HUES6 (cell line): ENCODE measurements around the gene LINGO4.
A peak's percentile ranks its signal among the peaks of the same experiment; 100 is the strongest.

Experiments used
- H3K27ac ChIP-seq: 2 replicates; pipeline ENCODE4 v1.7.0; 2013; ENCODE audit warnings: low read depth, mild to moderate bottlenecking, low read length, inconsistent platforms
- H3K27me3 ChIP-seq: 2 replicates; pipeline ENCODE4 v1.6.1; 2013; ENCODE audit warnings: low read length; ENCODE audit not compliant: control insufficient read depth, insufficient read depth
- H3K36me3 ChIP-seq: 2 replicates; pipeline ENCODE4 v1.6.1; 2013; ENCODE audit warnings: low read length; ENCODE audit not compliant: control insufficient read depth, insufficient read depth
- H3K4me1 ChIP-seq: 2 replicates; pipeline ENCODE4 v1.6.1; 2013; ENCODE audit warnings: low read length; ENCODE audit not compliant: control insufficient read depth, insufficient read depth
- H3K4me3 ChIP-seq: 2 replicates; pipeline ENCODE4 v1.5.1; 2013; ENCODE audit warnings: low read depth, low read length
- H3K9ac ChIP-seq: one replicate; pipeline ENCODE4 v1.6.1; 2013; ENCODE audit warnings: mild to moderate bottlenecking, low read length
- H3K9me3 ChIP-seq: 2 replicates; pipeline ENCODE4 v1.6.1; 2013; ENCODE audit warnings: low read depth, low read length; ENCODE audit not compliant: control insufficient read depth, insufficient read depth

LINGO4 gene

GRCh38 chr1:151762941-151763921 lies 42.0 kb downstream of the LINGO4 start, which contains the start of gene MRPL9:
MRPL9 (minus strand) TSS chr1:151763496; CDS start chr1:151763479, 17 bp downstream.
- Histone ChIP-seq H3K4me1 (peaks cover 6% of the 10 kb centered on the region; the same call in 1 of the 2 replicates), H3K27me3 (no peaks in the 10 kb centered on the region), H3K27ac (peak within 1 kb of the TSS; percentile 73; the same call in 1 of the 2 replicates), H3K4me3 (peak within 1 kb of the TSS; percentile 91), H3K9ac (peak within 1 kb of the TSS; percentile 89), H3K36me3 (peaks cover 34% of the 10 kb centered on the region), H3K9me3 (no peaks in the 10 kb centered on the region)

GRCh38 chr1:151760597-151761385 lies 44.4 kb downstream of the LINGO4 start:
- H3K36me3 ChIP-seq: peaks cover 48% of the 10 kb centered on the region

GRCh38 chr1:151759241-151759640 lies 46.0 kb downstream of the LINGO4 start:
- Histone ChIP-seq H3K4me1 (peaks cover 6% of the 10 kb centered on the region; the same call in 1 of the 2 replicates), H3K9me3 (no peaks in the 10 kb centered on the region), H3K36me3 (peaks cover 51% of the 10 kb centered on the region), H3K27me3 (no peaks in the 10 kb centered on the region), H3K9ac (no peak overlapping the region), H3K27ac (no peak overlapping the region), H3K4me3 (no peak overlapping the region)

More at GRCh38 chr1:151760597-151761385, 44.4 kb downstream of the LINGO4 start:
- no peak overlapping the region for H3K27ac ChIP-seq
- no peak overlapping the region for H3K9ac ChIP-seq
- no peaks in the 10 kb centered on the region for H3K27me3 ChIP-seq
- no peaks in the 10 kb centered on the region for H3K9me3 ChIP-seq
- no peak overlapping the region for H3K4me3 ChIP-seq
- H3K4me1 ChIP-seq: peaks cover 6% of the 10 kb centered on the region; the same call in 1 of the 2 replicates

GRCh38 chr1:151756291-151756690 lies 48.9 kb downstream of the LINGO4 start:
- Histone ChIP-seq H3K27ac (no peak overlapping the region), H3K9me3 (no peaks in the 10 kb centered on the region), H3K36me3 (peaks cover 42% of the 10 kb centered on the region), H3K4me1 (no peaks in the 10 kb centered on the region), H3K9ac (no peak overlapping the region), H3K4me3 (no peak overlapping the region), H3K27me3 (no peaks in the 10 kb centered on the region)
